Measurements from ENCODE around the gene PADI4.

GRCh38 chr1:17281775-17282181, 26.2 kb upstream of the PADI4 start:
- TF ChIP-seq REST (tag by site-specific recombination; IDR thresholded peaks at IDR 0.05) (no peak), ZNF664 (tag by site-specific recombination; IDR thresholded peaks at IDR 0.05) (no peak)
- TF ChIP-seq, protein P1, sequence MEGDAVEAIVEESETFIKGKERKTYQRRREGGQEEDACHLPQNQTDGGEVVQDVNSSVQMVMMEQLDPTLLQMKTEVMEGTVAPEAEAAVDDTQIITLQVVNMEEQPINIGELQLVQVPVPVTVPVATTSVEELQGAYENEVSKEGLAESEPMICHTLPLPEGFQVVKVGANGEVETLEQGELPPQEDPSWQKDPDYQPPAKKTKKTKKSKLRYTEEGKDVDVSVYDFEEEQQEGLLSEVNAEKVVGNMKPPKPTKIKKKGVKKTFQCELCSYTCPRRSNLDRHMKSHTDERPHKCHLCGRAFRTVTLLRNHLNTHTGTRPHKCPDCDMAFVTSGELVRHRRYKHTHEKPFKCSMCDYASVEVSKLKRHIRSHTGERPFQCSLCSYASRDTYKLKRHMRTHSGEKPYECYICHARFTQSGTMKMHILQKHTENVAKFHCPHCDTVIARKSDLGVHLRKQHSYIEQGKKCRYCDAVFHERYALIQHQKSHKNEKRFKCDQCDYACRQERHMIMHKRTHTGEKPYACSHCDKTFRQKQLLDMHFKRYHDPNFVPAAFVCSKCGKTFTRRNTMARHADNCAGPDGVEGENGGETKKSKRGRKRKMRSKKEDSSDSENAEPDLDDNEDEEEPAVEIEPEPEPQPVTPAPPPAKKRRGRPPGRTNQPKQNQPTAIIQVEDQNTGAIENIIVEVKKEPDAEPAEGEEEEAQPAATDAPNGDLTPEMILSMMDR (tag by site-specific recombination; IDR thresholded peaks at IDR 0.05), result no peak
